OCI-LY3 (cell line): Measurements from ENCODE around the gene ZNF365.

Source experiments
- EZH2phosphoT487 ChIP-seq: fragments of 200-600 bp; shearing (Covaris generic); IDR thresholded peaks from 2 replicates; pipeline ENCODE4 v1.6.1; 2018; ENCODE audit warnings: antibody characterized with exemption, mixed run types, low read depth
- TF ChIP-seq, protein P1 (sequence below): fragments of 200-600, 300-600 bp; sonication (generic); IDR thresholded peaks from 2 replicates; pipeline ENCODE4 v1.5.1; 2014; ENCODE audit warnings: antibody characterized with exemption, low read length, low read depth

DNA sequence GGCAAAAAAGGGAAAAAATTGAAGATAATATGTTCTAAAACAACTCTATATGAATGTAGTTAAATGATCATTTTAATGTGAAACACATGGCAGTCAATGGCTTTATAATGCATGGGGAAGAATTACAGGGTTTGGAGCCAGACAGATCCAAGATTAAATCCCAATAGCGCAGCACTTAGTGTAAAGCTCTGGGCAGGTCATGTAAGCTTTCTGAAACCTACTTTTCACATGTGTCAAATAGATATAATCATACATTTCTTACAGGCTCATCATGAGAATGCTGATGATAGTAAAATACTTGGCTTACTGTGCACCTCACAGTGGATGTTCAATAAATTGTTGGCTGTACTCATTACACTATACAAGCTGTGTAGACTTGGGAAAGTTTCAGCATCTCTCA, 48.0 kb upstream of the ZNF365 start:
- TF ChIP-seq, protein P1, sequence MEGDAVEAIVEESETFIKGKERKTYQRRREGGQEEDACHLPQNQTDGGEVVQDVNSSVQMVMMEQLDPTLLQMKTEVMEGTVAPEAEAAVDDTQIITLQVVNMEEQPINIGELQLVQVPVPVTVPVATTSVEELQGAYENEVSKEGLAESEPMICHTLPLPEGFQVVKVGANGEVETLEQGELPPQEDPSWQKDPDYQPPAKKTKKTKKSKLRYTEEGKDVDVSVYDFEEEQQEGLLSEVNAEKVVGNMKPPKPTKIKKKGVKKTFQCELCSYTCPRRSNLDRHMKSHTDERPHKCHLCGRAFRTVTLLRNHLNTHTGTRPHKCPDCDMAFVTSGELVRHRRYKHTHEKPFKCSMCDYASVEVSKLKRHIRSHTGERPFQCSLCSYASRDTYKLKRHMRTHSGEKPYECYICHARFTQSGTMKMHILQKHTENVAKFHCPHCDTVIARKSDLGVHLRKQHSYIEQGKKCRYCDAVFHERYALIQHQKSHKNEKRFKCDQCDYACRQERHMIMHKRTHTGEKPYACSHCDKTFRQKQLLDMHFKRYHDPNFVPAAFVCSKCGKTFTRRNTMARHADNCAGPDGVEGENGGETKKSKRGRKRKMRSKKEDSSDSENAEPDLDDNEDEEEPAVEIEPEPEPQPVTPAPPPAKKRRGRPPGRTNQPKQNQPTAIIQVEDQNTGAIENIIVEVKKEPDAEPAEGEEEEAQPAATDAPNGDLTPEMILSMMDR = no peak
- no peak for TF ChIP-seq EZH2phosphoT487
